ENCODE measurements around the gene DCAF8L1.

DNA sequence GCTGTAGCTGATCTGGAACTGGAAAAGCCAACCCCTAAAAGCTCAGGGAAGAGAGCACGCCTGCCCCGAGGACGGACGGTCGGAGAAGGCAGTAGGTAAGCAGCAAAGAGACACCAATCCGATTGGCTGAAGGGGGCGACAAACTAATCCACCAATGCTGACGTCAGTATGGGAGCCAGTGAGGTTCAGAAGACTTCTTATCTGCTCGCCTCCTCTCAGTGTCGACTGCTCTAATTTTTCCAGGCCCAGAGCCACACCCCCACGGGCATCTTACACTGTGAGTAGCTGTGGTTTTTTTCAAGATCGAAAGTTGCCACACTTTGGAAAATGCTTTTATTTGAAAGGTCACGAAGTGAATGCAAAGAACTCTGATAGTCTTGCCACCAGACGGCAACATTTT, at the start of gene DCAF8L1:
- TF ChIP-seq OSR1 (CRISPR knock-in tag; IDR thresholded peaks at IDR 0.05) (no peak), BACH2 (CRISPR knock-in tag; IDR thresholded peaks at IDR 0.05; ENCODE audit: borderline replicate concordance) (no peak), TCF4 (CRISPR knock-in tag; IDR thresholded peaks at IDR 0.05; ENCODE audit: borderline replicate concordance) (no peak), CSDC2 (CRISPR knock-in tag; IDR thresholded peaks at IDR 0.05) (no peak), ZFP30 (CRISPR knock-in tag; IDR thresholded peaks at IDR 0.05) (no peak), ZNF70 (CRISPR knock-in tag; IDR thresholded peaks at IDR 0.05) (no peak), ESRRG (CRISPR knock-in tag; IDR thresholded peaks at IDR 0.05) (no peak), CSRNP3 (CRISPR knock-in tag; IDR thresholded peaks at IDR 0.05) (no peak), RARB (CRISPR knock-in tag; IDR thresholded peaks at IDR 0.05) (no peak), TOX (CRISPR knock-in tag; IDR thresholded peaks at IDR 0.05; ENCODE audit: borderline replicate concordance) (no peak), GLIS3 (CRISPR knock-in tag; IDR thresholded peaks at IDR 0.05) (no peak), ZNF565 (CRISPR knock-in tag; conservative IDR thresholded peaks at IDR 0.05; ENCODE audit: low read depth) (no peak)
- TF ChIP-seq, protein P1, sequence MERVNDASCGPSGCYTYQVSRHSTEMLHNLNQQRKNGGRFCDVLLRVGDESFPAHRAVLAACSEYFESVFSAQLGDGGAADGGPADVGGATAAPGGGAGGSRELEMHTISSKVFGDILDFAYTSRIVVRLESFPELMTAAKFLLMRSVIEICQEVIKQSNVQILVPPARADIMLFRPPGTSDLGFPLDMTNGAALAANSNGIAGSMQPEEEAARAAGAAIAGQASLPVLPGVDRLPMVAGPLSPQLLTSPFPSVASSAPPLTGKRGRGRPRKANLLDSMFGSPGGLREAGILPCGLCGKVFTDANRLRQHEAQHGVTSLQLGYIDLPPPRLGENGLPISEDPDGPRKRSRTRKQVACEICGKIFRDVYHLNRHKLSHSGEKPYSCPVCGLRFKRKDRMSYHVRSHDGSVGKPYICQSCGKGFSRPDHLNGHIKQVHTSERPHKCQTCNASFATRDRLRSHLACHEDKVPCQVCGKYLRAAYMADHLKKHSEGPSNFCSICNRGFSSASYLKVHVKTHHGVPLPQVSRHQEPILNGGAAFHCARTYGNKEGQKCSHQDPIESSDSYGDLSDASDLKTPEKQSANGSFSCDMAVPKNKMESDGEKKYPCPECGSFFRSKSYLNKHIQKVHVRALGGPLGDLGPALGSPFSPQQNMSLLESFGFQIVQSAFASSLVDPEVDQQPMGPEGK (CRISPR knock-in tag; IDR thresholded peaks at IDR 0.05; ENCODE audit: borderline replicate concordance): no peak
- TF ChIP-seq, protein P2, sequence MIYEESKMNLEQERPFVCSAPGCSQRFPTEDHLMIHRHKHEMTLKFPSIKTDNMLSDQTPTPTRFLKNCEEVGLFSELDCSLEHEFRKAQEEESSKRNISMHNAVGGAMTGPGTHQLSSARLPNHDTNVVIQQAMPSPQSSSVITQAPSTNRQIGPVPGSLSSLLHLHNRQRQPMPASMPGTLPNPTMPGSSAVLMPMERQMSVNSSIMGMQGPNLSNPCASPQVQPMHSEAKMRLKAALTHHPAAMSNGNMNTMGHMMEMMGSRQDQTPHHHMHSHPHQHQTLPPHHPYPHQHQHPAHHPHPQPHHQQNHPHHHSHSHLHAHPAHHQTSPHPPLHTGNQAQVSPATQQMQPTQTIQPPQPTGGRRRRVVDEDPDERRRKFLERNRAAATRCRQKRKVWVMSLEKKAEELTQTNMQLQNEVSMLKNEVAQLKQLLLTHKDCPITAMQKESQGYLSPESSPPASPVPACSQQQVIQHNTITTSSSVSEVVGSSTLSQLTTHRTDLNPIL (CRISPR knock-in tag; IDR thresholded peaks at IDR 0.05; ENCODE audit: low read depth): no peak
